Measurements from ENCODE around the gene COX19.

Gene COX19

GRCh38 chr7:956031-956430 lies 19.3 kb downstream of the COX19 start:
- Histone ChIP-seq H3K27ac (ENCODE audit: low read depth, low read length) (no peak overlapping the region), H3K4me3 (ENCODE audit: low read depth, low read length) (no peak overlapping the region), H3K27me3 (ENCODE audit: insufficient read depth, low read length) (peaks cover 14% of the 10 kb centered on the region; the same call in 1 of the 2 replicates), H3K79me2 (ENCODE audit: control insufficient read depth, insufficient read depth, low read length, unreplicated experiment) (no peaks in the 10 kb centered on the region), H3K4me1 (ENCODE audit: control insufficient read depth, insufficient read depth, low read length, unreplicated experiment) (peaks cover 3% of the 10 kb centered on the region), H3K36me3 (ENCODE audit: insufficient read depth, low read length) (no peaks in the 10 kb centered on the region), H2AFZ (ENCODE audit: low read length, unreplicated experiment) (no peak overlapping the region)

DNA sequence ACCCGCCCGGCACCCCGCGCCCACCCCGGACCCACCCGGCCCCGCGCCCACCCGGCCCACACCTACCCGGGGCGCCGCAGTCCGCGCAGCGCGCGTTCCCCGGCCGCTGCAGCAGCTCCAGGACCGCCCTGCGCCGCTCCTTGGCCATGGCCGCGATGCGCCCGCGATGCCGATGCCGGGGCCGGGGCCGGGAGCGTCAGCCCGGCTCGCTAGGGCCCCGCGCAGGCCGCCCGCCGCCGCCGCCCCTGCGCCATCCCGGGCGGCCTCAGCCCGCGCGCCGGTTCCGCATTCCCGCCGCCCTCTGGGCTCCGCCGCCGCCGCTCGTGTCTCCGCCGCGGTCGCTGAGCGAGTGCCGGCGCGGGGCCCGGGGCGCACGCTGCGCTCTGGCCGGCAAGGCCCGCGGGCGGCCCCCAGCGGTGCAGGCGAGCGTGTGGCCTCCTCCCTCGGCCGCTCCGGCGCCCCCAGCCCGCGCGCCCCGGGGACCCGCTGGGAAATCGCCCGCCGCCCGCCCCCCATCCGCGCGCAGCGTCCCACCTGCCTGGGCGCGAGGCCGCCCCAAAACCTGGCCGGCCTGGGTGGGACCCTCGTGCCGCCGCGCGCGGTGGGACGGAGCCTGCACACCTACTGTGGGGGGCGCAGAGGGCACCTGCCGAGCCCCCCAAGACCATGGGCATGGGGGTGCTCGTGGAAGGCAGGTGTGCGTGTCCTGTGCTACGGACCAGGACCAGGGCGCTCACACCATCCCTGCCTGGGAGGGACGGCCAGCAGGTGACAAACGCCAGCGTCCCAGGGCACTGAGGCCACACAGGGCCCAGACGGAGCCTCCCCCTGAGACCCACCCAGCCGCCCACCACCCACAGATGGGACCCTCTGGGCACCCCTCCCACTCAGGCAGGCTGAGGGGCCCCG lies 20.8 kb downstream of the COX19 start, which contains the start of gene ADAP1:
Gene ADAP1 (minus strand): TSS at position 351 of the 909 bp plus-strand sequence. CDS start 203 bp downstream, at position 148.
- Histone ChIP-seq H3K36me3 (ENCODE audit: insufficient read depth, low read length) (no peaks in the 10 kb centered on the region), H2AFZ (ENCODE audit: low read length, unreplicated experiment) (peak within 1 kb of the TSS; percentile 68), H3K4me3 (ENCODE audit: low read depth, low read length) (peak within 1 kb of the TSS; percentile 76), H3K27me3 (ENCODE audit: insufficient read depth, low read length) (peaks cover 14% of the 10 kb centered on the region; the same call in 1 of the 2 replicates), H3K79me2 (ENCODE audit: control insufficient read depth, insufficient read depth, low read length, unreplicated experiment) (no peaks in the 10 kb centered on the region), H3K27ac (ENCODE audit: low read depth, low read length) (no peak within 1 kb of the TSS), H3K4me1 (ENCODE audit: control insufficient read depth, insufficient read depth, low read length, unreplicated experiment) (peaks cover 3% of the 10 kb centered on the region)

DNA sequence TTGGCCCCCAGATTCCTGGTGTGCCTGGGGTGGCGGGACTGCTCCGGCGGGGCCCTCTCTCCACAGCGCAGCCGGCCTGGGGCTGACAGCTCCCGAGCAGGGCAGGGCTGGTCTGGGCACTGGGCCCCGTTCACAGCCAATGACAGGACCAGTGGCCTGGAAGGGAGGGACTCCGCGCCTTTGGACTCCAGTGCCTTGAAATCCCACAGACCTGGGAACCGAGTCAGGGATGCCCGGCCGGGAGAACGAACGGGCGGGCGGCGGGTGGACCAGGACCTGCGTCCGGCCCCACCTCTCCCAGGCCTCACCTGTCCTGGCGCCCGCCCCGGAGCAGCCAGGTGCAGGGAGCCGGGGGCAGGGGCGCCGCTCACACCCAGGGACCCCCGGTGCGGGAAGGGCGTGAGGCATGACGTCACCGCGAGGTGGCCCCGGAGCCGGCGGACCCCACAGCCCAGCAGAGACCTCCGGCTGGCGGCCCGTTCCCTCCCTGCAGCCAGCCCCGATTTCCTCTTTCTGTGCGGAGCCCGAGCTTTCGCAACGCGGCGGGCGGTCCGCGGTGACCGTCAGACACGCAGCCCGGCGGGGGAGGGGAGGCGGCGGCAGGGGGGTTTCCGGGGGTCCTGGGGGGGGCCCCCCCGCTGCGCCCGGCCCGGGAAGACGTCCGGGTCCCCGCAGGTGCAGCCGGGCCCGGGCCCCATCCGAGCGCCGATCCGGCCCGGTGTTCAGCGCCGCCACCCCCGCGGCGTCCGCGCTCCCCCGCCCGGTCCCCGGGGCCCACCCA lies 21.6 kb downstream of the COX19 start:
- H3K27ac ChIP-seq (ENCODE audit: low read depth, low read length) = no peak overlapping the region

GRCh38 chr7:952548-953441 lies 22.6 kb downstream of the COX19 start:
- Histone ChIP-seq H3K4me3 (ENCODE audit: low read depth, low read length) (peak overlapping the region; percentile 76; the same call in 1 of the 2 replicates), H3K4me1 (ENCODE audit: control insufficient read depth, insufficient read depth, low read length, unreplicated experiment) (peaks cover 3% of the 10 kb centered on the region), H3K36me3 (ENCODE audit: insufficient read depth, low read length) (no peaks in the 10 kb centered on the region), H3K27me3 (ENCODE audit: insufficient read depth, low read length) (peaks cover 14% of the 10 kb centered on the region; the same call in 1 of the 2 replicates), H3K79me2 (ENCODE audit: control insufficient read depth, insufficient read depth, low read length, unreplicated experiment) (no peaks in the 10 kb centered on the region), H2AFZ (ENCODE audit: low read length, unreplicated experiment) (no peak overlapping the region), H3K27ac (ENCODE audit: low read depth, low read length) (no peak overlapping the region)

More for the DNA sequence above, 21.6 kb downstream of the COX19 start:
- H3K36me3 ChIP-seq (ENCODE audit: insufficient read depth, low read length) = no peaks in the 10 kb centered on the region
- peaks cover 14% of the 10 kb centered on the region; the same call in 1 of the 2 replicates for H3K27me3 ChIP-seq (ENCODE audit: insufficient read depth, low read length)
- no peaks in the 10 kb centered on the region for H3K79me2 ChIP-seq (ENCODE audit: control insufficient read depth, insufficient read depth, low read length, unreplicated experiment)
- H3K4me3 ChIP-seq (ENCODE audit: low read depth, low read length) = peak overlapping the region; percentile 76
- H3K4me1 ChIP-seq (ENCODE audit: control insufficient read depth, insufficient read depth, low read length, unreplicated experiment) = peaks cover 3% of the 10 kb centered on the region
- no peak overlapping the region for H2AFZ ChIP-seq (ENCODE audit: low read length, unreplicated experiment)

GRCh38 chr7:951881-952547 lies 23.3 kb downstream of the COX19 start:
- no peak overlapping the region for H3K27ac ChIP-seq (ENCODE audit: low read depth, low read length)
- no peak overlapping the region for H3K4me3 ChIP-seq (ENCODE audit: low read depth, low read length)
- peaks cover 3% of the 10 kb centered on the region for H3K4me1 ChIP-seq (ENCODE audit: control insufficient read depth, insufficient read depth, low read length, unreplicated experiment)
- H3K27me3 ChIP-seq (ENCODE audit: insufficient read depth, low read length) = peaks cover 14% of the 10 kb centered on the region; the same call in 1 of the 2 replicates
- no peaks in the 10 kb centered on the region for H3K36me3 ChIP-seq (ENCODE audit: insufficient read depth, low read length)
- H3K79me2 ChIP-seq (ENCODE audit: control insufficient read depth, insufficient read depth, low read length, unreplicated experiment) = no peaks in the 10 kb centered on the region
- no peak overlapping the region for H2AFZ ChIP-seq (ENCODE audit: low read length, unreplicated experiment)

DNA sequence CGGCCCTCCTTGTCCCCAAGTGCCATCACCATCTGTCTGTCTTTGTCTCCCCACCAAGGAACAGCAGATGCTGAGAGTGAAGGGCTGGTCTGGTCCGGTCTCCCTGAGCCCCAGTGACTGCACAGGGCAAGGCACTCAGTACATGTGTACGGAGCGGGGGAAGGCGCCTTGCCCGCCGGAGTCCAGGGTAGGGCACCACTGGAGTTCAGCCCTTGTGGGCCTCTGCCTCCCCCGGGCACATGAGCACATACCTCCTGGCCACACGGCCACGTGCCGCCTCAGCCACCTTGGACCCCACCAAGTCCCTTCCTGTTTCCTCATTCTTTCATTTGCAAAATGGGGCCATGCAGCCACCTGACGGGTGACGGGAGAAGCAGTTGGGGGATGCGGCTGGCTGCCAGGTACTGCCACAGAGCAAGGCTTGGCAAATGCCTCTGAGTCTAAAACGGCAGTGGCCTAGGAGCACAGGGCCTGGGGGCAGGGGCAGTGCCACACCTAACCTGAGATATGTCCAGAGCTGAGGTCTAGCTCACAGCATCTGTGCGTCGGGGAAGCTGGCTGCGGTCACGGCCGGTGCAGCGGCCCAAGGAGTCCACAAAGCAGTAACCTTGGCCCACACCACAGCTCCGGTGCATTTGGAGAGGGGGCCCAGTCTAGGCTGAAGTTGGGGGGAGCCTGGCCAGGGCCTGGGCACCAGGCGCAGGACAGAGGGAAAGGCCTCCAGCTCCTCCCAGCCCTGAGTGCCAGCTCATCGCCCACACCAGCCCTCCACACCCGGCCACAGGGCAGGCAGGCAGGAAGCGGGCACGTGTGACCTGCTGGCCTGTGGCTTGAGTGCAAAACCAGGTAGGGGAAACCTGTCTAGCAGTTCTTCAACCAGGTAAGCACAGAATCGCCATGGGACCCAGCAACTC lies 26.1 kb downstream of the COX19 start:
- peaks cover 3% of the 10 kb centered on the region for H3K4me1 ChIP-seq (ENCODE audit: control insufficient read depth, insufficient read depth, low read length, unreplicated experiment)
- no peak overlapping the region for H3K27ac ChIP-seq (ENCODE audit: low read depth, low read length)
- H3K27me3 ChIP-seq (ENCODE audit: insufficient read depth, low read length) = peaks cover 8% of the 10 kb centered on the region; the same call in 1 of the 2 replicates
- no peak overlapping the region for H3K4me3 ChIP-seq (ENCODE audit: low read depth, low read length)
- no peak overlapping the region for H2AFZ ChIP-seq (ENCODE audit: low read length, unreplicated experiment)
- H3K36me3 ChIP-seq (ENCODE audit: insufficient read depth, low read length) = no peaks in the 10 kb centered on the region
- no peaks in the 10 kb centered on the region for H3K79me2 ChIP-seq (ENCODE audit: control insufficient read depth, insufficient read depth, low read length, unreplicated experiment)

DNA sequence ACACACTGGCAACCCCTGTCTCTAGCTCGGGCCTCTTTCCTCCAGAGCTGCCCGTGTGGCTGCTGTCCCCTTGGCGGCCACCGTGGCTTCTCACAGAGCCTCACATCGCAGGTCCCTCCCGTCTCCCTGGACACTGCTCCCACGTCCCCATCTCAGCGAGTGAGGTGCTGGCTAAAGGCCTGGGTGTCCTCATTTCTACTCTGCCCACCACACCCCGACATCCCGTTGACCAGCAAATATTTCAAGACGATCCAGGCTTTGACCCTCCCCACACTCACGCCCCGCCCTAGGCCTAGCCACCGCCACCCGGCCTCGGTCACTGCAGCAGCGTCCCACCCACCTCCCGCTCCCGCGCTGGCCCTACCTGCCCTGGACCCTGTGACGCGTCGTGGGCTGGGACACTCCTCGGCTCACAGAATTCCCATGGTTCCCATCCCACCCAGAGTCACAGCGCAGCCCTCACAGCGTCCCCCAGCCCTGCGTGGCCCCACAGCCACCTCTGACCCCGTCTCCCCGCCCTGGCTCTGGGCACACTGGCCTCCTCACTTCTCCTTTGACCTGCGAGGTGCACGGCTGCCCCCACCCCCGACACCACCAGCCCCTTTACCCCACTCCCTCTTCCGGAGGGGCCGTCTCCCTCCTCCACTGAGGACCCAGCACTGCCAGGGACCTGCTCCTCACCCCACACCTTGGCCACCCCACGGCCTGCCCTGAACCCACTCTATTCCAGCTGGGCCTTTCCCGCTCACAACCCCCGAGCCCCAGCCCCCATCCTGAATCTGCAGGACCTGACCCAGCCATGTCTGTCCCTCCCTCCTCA lies 27.7 kb downstream of the COX19 start:
- no peaks in the 10 kb centered on the region for H3K27me3 ChIP-seq (ENCODE audit: insufficient read depth, low read length)
- H3K4me3 ChIP-seq (ENCODE audit: low read depth, low read length) = no peak overlapping the region
- no peak overlapping the region for H3K27ac ChIP-seq (ENCODE audit: low read depth, low read length)
- no peak overlapping the region for H2AFZ ChIP-seq (ENCODE audit: low read length, unreplicated experiment)
- no peaks in the 10 kb centered on the region for H3K36me3 ChIP-seq (ENCODE audit: insufficient read depth, low read length)
- H3K4me1 ChIP-seq (ENCODE audit: control insufficient read depth, insufficient read depth, low read length, unreplicated experiment) = no peaks in the 10 kb centered on the region
- H3K79me2 ChIP-seq (ENCODE audit: control insufficient read depth, insufficient read depth, low read length, unreplicated experiment) = no peaks in the 10 kb centered on the region

- Histone ChIP-seq H2AFZ (ENCODE audit: low read length, unreplicated experiment) (no peak overlapping the region), H3K27ac (ENCODE audit: low read depth, low read length) (no peak overlapping the region), H3K4me3 (ENCODE audit: low read depth, low read length) (no peak overlapping the region), H3K79me2 (ENCODE audit: control insufficient read depth, insufficient read depth, low read length, unreplicated experiment) (no peaks in the 10 kb centered on the region), H3K36me3 (ENCODE audit: insufficient read depth, low read length) (no peaks in the 10 kb centered on the region), H3K4me1 (ENCODE audit: control insufficient read depth, insufficient read depth, low read length, unreplicated experiment) (no peaks in the 10 kb centered on the region), H3K27me3 (ENCODE audit: insufficient read depth, low read length) (peaks cover 8% of the 10 kb centered on the region)
Measured at GRCh38 chr7:946256-946996, 28.9 kb downstream of the COX19 start.
